Keratinocyte (primary cell): ENCODE measurements around the gene EFCAB10. TPM values are rescaled to one million over a fixed set of nuclear protein-coding genes. Genes with fewer than 3 reads are reported as not detected.

Experiments used
- DNase-seq: peaks from one replicate; pipeline ENCODE4 v3.0.0-alpha.2; 2011; ENCODE audit warnings: low read depth, missing footprints, low spot score
- FAIRE-seq: peaks from 2 replicates; lab custom pipeline; 2011; peaks lifted over from hg19 to GRCh38; lab: Jason Lieb, UNC
- H2AFZ ChIP-seq: 2 replicates; pipeline ENCODE4 v1.6.0; 2012; ENCODE audit warnings: low read length, control low read depth, inconsistent platforms; ENCODE audit not compliant: control insufficient read depth
- H3K27ac ChIP-seq: 2 replicates; pipeline ENCODE4 v1.5.1; 2011; ENCODE audit warnings: low read length; ENCODE audit not compliant: control insufficient read depth, insufficient read depth
- H3K27me3 ChIP-seq: 3 replicates; pipeline ENCODE4 v1.6.0; 2011; ENCODE audit warnings: low read length; ENCODE audit not compliant: control insufficient read depth, insufficient read depth; ENCODE audit errors: extremely low read depth
- H3K36me3 ChIP-seq, 2 experiments: 2 replicates in 1 of 2; 3 replicates in 1 of 2; pipeline ENCODE4 v1.5.1; 2011; ENCODE audit warnings: low read length in 2 of 2, mild to moderate bottlenecking in 1 of 2; ENCODE audit not compliant: control insufficient read depth in 2 of 2, insufficient read depth in 2 of 2; ENCODE audit errors: extremely low read depth in 1 of 2
- H3K4me1 ChIP-seq: 3 replicates; pipeline ENCODE4 v1.5.1; 2011; ENCODE audit warnings: low read length; ENCODE audit not compliant: control insufficient read depth, insufficient read depth; ENCODE audit errors: extremely low read depth
- H3K4me2 ChIP-seq: 3 replicates; pipeline ENCODE4 v1.6.0; 2011; ENCODE audit warnings: low read depth, low read length; ENCODE audit not compliant: control insufficient read depth, insufficient read depth; ENCODE audit errors: extremely low read depth
- H3K4me3 ChIP-seq, 3 experiments: fragments of 200-600 bp in 1 of 3; sonication (generic) in 1 of 3; 2 replicates in 2 of 3; 3 replicates in 1 of 3; pipeline ENCODE4 v1.5.1; 2011 to 2016; ENCODE audit warnings: low read length in 3 of 3, mild to moderate bottlenecking in 3 of 3, control low read depth in 2 of 3, inconsistent platforms in 1 of 3, low read depth in 1 of 3, mixed read lengths in 1 of 3, mixed run types in 1 of 3, moderate library complexity in 1 of 3; ENCODE audit not compliant: control insufficient read depth in 2 of 3, insufficient read depth in 2 of 3; ENCODE audit errors: extremely low read depth in 1 of 3
- H3K79me2 ChIP-seq: 2 replicates; pipeline ENCODE4 v1.6.0; 2012; ENCODE audit warnings: low read length; ENCODE audit not compliant: control insufficient read depth, insufficient read depth
- H3K9ac ChIP-seq: 3 replicates; pipeline ENCODE4 v1.6.0; 2011; ENCODE audit warnings: low read length; ENCODE audit not compliant: control insufficient read depth, insufficient read depth; ENCODE audit errors: extremely low read depth
- H3K9me1 ChIP-seq: 3 replicates; pipeline ENCODE4 v1.6.0; 2011; ENCODE audit warnings: low read length; ENCODE audit not compliant: control insufficient read depth, insufficient read depth; ENCODE audit errors: extremely low read depth
- H3K9me3 ChIP-seq: 2 replicates; pipeline ENCODE4 v1.5.1; 2012; ENCODE audit warnings: low read depth, low read length; ENCODE audit not compliant: control insufficient read depth
- H4K20me1 ChIP-seq: 3 replicates; pipeline ENCODE4 v1.6.0; 2011; ENCODE audit warnings: low read length; ENCODE audit not compliant: control insufficient read depth, insufficient read depth; ENCODE audit errors: extremely low read depth
- EZH2 ChIP-seq: IDR thresholded peaks from one replicate; pipeline ENCODE4 v1.6.1; 2012; ENCODE audit warnings: inconsistent platforms, mild to moderate bottlenecking, low read length, moderate library complexity
- dilution Hi-C: fragments of 300-500 bp; cut with MboI; formaldehyde crosslinking; loops from one replicate; pipeline ENCODE4 v1.7.0; 2020; ENCODE audit warnings: low sequenced_read_pairs; ENCODE audit not compliant: extremely low pct_ligation_motif_present
- polyA plus RNA-seq, 5 experiments: library from polyadenylated mRNA; depleted of rRNA in 3 of 5; stranded (reverse) in 3 of 5; stranded (forward) in 1 of 5; unstranded in 1 of 5; fragments of >200 nt; gene quantifications; 1 replicate in 1 of 5; 2 replicates in 3 of 5; 3 replicates in 1 of 5; pipeline versions ENCODE4 v1.2.1 to v1.2.3, GENCODE V29; 2011 to 2012; ENCODE audit warnings: missing spikeins in 2 of 5, low read depth in 1 of 5, low replicate concordance in 1 of 5
- TF ChIP-seq, protein P1 (sequence below), 3 experiments: IDR thresholded peaks in 1 of 3; conservative IDR thresholded peaks in 1 of 3; optimal IDR thresholded peaks in 1 of 3; 2 replicates in 2 of 3; 3 replicates in 1 of 3; pipeline versions ENCODE3 to v1.5.1; 2011; ENCODE audit warnings: low read length in 3 of 3, mild to moderate bottlenecking in 3 of 3, moderate library complexity in 2 of 3, control low read depth in 1 of 3, inconsistent platforms in 1 of 3; ENCODE audit not compliant: insufficient read depth in 2 of 3; ENCODE audit errors: extremely low read depth in 1 of 3

Gene EFCAB10
- polyA plus RNA-seq, 1 donor (not counting 4 experiments of a cell fraction or from before 2014, with no cell fraction given): not detected

DNA sequence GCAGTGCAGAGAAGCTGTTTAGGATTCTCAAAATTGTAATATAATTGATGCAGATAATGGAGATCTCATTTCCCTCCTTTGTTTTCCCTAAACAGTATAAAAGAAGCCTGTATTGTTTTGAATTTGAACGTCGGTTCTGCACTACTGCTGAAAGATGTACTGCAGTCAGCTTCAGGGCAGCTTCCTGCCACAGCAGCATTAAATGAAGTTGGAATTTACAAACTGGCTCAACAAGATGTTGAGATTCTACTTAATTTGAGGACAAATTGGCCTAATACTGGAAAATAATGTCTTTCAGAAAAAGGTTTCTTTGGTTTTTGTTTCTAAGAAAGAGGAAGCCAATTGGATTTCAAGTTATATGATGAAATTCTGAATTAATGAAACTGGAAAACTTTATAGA is 14.3 kb downstream of the EFCAB10 start:
- H3K9me3 ChIP-seq: no peaks in the 10 kb centered on the region
- H2AFZ ChIP-seq: no peak overlapping the region
- H3K4me2 ChIP-seq: no peak overlapping the region
- no peak overlapping the region for H3K4me3 ChIP-seq
- peaks cover 6 to 24% of the 10 kb centered on the region in 2 experiments for H3K36me3 ChIP-seq
- no peaks in the 10 kb centered on the region for H3K79me2 ChIP-seq
- no peaks in the 10 kb centered on the region for H3K9me1 ChIP-seq
- H3K27me3 ChIP-seq: no peaks in the 10 kb centered on the region
- TF ChIP-seq EZH2: no peak
- TF ChIP-seq, protein P1, sequence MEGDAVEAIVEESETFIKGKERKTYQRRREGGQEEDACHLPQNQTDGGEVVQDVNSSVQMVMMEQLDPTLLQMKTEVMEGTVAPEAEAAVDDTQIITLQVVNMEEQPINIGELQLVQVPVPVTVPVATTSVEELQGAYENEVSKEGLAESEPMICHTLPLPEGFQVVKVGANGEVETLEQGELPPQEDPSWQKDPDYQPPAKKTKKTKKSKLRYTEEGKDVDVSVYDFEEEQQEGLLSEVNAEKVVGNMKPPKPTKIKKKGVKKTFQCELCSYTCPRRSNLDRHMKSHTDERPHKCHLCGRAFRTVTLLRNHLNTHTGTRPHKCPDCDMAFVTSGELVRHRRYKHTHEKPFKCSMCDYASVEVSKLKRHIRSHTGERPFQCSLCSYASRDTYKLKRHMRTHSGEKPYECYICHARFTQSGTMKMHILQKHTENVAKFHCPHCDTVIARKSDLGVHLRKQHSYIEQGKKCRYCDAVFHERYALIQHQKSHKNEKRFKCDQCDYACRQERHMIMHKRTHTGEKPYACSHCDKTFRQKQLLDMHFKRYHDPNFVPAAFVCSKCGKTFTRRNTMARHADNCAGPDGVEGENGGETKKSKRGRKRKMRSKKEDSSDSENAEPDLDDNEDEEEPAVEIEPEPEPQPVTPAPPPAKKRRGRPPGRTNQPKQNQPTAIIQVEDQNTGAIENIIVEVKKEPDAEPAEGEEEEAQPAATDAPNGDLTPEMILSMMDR (optimal IDR thresholded peaks at IDR 0.05 in 1 of 3, IDR thresholded peaks at IDR 0.05 in 1 of 3, conservative IDR thresholded peaks at IDR 0.05 in 1 of 3; ENCODE audit: extremely low read depth in 1 of 3, insufficient read depth in 2 of 3, low read length in 3 of 3): no peak
- dilution Hi-C loops: no loop called here
- no peak for DNase-seq
- no peak for FAIRE-seq
- no peak overlapping the region for H3K27ac ChIP-seq
- no peaks in the 10 kb centered on the region for H4K20me1 ChIP-seq
- no peak overlapping the region for H3K9ac ChIP-seq
- no peaks in the 10 kb centered on the region for H3K4me1 ChIP-seq

DNA sequence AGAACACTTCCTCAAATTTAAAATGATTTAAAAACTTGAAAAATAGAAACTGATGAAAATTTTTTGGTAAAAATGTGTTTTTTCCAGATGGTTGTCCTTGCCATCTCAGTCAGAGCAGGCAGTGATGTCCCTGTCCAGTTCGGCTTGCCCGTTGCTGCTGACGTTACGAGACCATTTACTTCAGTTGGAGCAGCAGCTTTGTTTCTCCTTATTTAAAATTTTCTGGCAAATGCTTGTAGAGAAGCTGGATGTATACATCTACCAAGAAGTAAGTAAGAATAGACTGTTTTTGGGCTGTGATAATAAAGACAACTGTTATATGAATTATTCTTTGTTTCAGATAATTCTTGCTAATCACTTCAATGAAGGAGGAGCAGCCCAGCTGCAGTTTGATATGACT is 16.1 kb downstream of the EFCAB10 start:
- dilution Hi-C loops: no loop called here
- Histone ChIP-seq H3K4me2 (no peak overlapping the region), H3K4me3 (no peak overlapping the region), H3K9ac (no peak overlapping the region), H3K27me3 (no peaks in the 10 kb centered on the region), H4K20me1 (no peaks in the 10 kb centered on the region), H3K9me3 (no peaks in the 10 kb centered on the region), H2AFZ (no peak overlapping the region), H3K9me1 (no peaks in the 10 kb centered on the region), H3K79me2 (no peaks in the 10 kb centered on the region), H3K36me3 (peaks cover 8 to 24% of the 10 kb centered on the region in 2 experiments), H3K4me1 (no peaks in the 10 kb centered on the region), H3K27ac (no peak overlapping the region)
- TF ChIP-seq EZH2: no peak
- TF ChIP-seq, protein P1 (optimal IDR thresholded peaks at IDR 0.05 in 1 of 3, IDR thresholded peaks at IDR 0.05 in 1 of 3, conservative IDR thresholded peaks at IDR 0.05 in 1 of 3; ENCODE audit: extremely low read depth in 1 of 3, insufficient read depth in 2 of 3, low read length in 3 of 3): no peak
- FAIRE-seq (no peak), DNase-seq (no peak)
